Effector CD4-positive, alpha-beta T cell (primary cell): ENCODE measurements around the gene UNC5B.

Source experiments
- DNase-seq: peaks from one replicate; pipeline ENCODE4 v3.0.0-alpha.2; 2020

UNC5B gene

GRCh38 chr10:71347587-71348395, 135.4 kb downstream of the UNC5B start:
- DNase-seq: no peak

GRCh38 chr10:71348850-71349249, 136.5 kb downstream of the UNC5B start:
- DNase-seq: no peak

GRCh38 chr10:71349406-71349805, 137.0 kb downstream of the UNC5B start:
- DNase-seq: no peak

GRCh38 chr10:71351087-71351486, 138.7 kb downstream of the UNC5B start:
- DNase-seq: no peak

- DNase-seq: no peak
Observed at GRCh38 chr10:71351628-71352319, 139.4 kb downstream of the UNC5B start.
